LNCaP clone FGC (cell line): Measurements from ENCODE around the gene ENTPD2.
"Not testable (repeated sequence)": the region's sequence is repeated elsewhere in the genome, so short reads cannot be mapped to it uniquely, and the experiment has no call there.

Source experiments
- DNase-seq: peaks from one replicate; pipeline ENCODE4 v3.0.0-alpha.2; 2011; ENCODE audit warnings: low read depth
- H3K4me3 ChIP-seq: 2 replicates; pipeline ENCODE4 v1.5.1; 2011; ENCODE audit warnings: mild to moderate bottlenecking, low read depth, low read length, control low read depth
- TF ChIP-seq, protein P1 (sequence below): IDR thresholded peaks from 2 replicates; pipeline ENCODE4 v1.5.1; 2012; ENCODE audit warnings: mild to moderate bottlenecking; ENCODE audit not compliant: control insufficient read depth, insufficient read depth; ENCODE audit errors: extremely low read depth

The ENTPD2 gene

DNA sequence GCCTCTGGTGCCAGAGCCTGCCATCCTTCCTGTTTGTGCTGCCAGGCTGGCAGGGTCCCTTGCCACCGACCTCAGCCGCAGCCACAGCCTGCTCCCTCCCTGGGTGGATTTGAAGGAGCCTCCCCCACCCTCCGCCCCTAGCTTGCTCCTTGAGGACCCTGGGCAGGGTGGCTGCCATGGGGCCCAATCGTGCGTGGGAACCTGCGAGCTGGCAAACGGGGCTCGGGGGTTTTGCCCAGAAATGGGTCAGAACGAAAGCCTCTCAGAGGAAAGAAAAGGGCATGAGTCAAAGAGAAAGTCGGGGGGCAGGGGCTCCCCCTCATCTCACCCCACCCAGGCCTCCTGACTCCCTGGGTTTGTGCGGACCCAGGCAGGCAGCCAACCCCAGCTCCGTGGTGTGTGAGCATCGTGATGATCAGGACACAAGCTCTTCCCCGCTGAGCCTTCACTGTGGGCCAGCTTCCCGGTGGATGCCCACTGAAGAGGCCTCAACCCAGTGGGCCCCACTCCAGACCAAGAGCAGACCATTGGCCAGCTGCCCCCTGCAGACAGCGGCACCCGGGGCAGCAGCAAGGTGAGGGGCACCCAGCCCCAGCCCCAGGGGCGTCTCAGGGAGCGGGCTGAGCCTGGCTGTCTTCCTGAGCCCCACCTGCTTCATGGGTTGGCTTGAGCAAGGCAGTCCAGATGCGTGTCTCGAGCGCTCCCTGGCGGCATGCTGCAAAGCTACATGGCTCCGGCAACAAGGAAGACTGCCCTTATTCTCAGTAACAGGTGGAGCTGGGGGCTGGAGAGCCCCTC, 19.0 kb downstream of the ENTPD2 start:
- DNase-seq = peak; percentile 62
- TF ChIP-seq, protein P1, sequence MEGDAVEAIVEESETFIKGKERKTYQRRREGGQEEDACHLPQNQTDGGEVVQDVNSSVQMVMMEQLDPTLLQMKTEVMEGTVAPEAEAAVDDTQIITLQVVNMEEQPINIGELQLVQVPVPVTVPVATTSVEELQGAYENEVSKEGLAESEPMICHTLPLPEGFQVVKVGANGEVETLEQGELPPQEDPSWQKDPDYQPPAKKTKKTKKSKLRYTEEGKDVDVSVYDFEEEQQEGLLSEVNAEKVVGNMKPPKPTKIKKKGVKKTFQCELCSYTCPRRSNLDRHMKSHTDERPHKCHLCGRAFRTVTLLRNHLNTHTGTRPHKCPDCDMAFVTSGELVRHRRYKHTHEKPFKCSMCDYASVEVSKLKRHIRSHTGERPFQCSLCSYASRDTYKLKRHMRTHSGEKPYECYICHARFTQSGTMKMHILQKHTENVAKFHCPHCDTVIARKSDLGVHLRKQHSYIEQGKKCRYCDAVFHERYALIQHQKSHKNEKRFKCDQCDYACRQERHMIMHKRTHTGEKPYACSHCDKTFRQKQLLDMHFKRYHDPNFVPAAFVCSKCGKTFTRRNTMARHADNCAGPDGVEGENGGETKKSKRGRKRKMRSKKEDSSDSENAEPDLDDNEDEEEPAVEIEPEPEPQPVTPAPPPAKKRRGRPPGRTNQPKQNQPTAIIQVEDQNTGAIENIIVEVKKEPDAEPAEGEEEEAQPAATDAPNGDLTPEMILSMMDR = peak; percentile 93
- 0 out of 2 replicates have a peak overlapping the region, but pooled peaks have one; percentile 9 for H3K4me3 ChIP-seq

GRCh38 chr9:137034039-137034708, 19.7 kb downstream of the ENTPD2 start:
- TF ChIP-seq, protein P1 = no peak
- no peak overlapping the region for H3K4me3 ChIP-seq
- DNase-seq = no peak

DNA sequence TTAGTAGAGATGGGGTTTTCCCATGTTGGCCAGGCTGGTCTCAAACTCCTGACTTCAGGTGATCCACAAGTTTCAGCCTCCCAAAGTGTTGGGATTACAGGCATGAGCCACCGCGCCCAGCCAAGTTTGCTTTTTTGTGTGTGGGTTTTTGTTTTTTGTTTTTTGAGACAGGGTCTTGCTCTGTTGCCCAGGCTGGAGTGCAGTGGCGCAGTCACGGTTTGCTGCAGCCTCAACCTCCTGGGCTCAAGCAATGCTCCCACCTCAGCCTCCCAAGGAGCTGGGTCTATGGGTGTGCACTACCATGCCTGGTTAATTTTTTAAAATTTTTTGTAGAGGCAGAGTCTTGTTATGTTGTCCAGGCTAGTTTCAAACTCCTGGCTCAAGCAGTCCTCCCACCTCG, 20.4 kb downstream of the ENTPD2 start:
- DNase-seq, H3K4me3 ChIP-seq: not testable (repeated sequence)

- no peak overlapping the region for H3K4me3 ChIP-seq
- TF ChIP-seq, protein P1 = no peak
- DNase-seq = no peak
Observed at GRCh38 chr9:137032858-137033257, 21.0 kb downstream of the ENTPD2 start.

DNA sequence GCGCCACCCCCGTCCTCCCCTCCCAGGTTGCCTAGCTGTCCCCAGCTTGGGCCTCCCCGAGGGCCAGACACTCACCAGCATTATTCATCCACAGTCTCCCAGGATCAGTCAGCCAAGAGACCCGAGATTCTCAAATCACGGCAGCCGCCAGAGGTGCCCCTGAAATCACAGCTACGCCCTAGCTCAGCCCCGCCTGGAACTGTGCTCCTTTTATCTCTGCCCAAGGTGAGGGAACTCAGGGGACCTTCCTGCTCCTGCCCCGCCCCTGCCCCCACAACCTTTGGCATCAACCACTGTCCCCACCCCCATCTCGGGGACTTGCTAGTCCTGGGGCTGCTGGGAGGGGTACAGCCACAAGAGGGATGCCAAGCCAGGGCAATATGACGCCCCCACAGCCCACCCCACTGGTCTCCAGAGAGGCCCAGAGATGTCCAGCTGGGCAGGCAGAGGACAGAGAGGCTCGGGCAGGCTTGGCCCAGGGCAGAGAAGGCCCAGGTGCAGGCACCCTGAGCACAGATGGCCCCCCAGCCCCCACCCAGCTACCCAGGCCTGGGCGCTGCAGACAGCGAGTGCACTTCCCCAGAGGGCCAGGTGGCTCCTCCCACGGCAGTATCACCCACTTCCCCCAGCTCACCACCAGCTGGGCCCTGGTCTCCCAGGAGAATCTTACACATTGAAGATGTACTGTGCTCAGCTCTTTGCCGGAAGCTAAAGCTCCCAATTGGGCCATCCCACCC, 21.8 kb downstream of the ENTPD2 start, which contains the start of gene FUT7:
Gene FUT7, minus strand, starts transcription at position 185 of the 737 bp plus-strand sequence. Its CDS starts 97 bp downstream, at position 88.
- no peak for DNase-seq
- TF ChIP-seq, protein P1 = no peak
- H3K4me3 ChIP-seq = no peak within 1 kb of the TSS

GRCh38 chr9:137030538-137031527, 23.0 kb downstream of the ENTPD2 start:
- DNase-seq = no peak
- no peak overlapping the region for H3K4me3 ChIP-seq
- TF ChIP-seq, protein P1 = no peak
